GM19351 (cell line): ENCODE measurements around the gene PDXDC1.
"Not testable (repeated sequence)": the region's sequence is repeated elsewhere in the genome, so short reads cannot be mapped to it uniquely, and the experiment has no call there.

Source experiments
- ATAC-seq: cut with Tn5 transposase; IDR thresholded peaks from one replicate; pipeline ENCODE4 v1.9.1; 2021; ENCODE audit warnings: mild to moderate bottlenecking, moderate library complexity; ENCODE audit not compliant: unreplicated experiment

Gene PDXDC1

DNA sequence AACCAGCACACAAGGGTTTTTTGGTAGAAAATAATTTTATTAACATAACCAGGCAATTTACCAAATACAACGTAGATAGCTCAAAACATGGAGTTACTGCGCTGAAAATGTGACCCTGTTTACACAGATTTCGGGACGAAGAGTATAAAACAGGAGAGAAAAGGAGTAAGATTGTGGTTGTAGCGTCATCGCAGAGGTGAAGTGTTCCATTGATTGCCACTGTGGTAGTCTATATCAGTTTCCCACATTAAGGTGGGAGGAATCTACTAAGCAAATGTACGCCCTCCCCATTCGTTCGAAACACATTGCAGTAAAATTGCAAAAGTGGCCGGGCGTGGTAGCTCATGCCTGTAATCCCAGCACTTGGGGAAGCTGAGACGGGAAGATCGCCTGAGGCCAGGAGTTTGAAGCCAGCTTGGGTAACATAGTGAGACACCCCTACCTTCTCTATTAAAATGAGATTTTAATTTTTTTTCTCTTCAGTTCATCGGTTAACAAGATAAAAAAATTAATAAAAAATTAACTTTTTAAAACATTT lies 972 bp upstream of the PDXDC1 start:
- ATAC-seq: not testable (repeated sequence)

DNA sequence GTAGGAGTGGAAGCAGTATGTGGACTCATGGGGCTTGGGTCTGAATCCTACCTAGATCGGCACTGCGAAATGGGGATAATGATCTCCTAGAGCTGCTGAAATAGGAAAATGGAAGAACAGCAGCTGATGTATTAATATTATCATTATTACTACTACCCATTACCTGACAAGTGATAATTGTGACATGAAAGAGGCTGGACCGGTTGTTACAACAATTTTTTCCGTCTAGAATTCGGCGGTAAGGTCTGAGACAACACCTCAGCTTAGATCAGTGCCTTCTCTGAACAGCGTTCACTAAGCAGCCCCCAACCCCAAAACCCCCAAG lies 533 bp upstream of the PDXDC1 start:
- ATAC-seq: not testable (repeated sequence)

DNA sequence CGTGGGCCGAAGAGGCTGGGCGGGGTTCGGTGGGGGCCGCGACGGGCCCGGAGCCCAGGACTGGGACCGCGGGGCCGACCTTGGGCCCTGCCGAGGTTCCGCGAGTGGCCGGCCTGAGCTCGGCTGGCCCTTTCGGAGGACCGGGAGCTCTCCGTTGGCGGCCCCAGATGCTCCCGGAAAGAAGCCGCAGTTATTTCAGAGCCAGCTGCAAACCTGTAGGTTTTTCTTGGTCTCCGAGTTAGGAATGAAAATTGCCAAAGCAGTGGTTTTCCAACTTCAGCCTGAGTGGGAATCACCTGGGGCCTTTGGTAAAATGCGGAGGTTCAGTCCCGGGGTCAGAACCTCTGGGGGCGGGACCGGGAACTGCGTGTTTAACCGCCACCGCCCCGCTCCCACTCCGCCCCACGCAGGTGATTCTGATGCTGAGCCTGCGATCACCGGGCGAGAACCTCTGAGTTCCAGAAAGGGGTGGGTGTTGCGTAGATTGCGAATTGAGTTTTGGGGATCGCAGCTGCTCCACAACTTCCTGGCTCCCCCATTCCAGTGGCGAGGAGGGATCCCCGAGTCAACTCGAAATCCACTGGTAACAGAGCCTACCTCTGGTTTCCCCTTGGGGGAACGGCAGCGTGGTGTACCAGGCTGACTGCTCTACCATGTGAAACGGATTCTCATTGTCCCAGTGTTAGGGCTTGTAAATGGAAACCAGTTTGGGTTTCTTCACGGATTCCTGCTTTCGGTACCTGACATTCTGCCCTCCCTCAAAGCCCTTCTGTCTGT lies 780 bp downstream of the PDXDC1 start:
- ATAC-seq: not testable (repeated sequence)

DNA sequence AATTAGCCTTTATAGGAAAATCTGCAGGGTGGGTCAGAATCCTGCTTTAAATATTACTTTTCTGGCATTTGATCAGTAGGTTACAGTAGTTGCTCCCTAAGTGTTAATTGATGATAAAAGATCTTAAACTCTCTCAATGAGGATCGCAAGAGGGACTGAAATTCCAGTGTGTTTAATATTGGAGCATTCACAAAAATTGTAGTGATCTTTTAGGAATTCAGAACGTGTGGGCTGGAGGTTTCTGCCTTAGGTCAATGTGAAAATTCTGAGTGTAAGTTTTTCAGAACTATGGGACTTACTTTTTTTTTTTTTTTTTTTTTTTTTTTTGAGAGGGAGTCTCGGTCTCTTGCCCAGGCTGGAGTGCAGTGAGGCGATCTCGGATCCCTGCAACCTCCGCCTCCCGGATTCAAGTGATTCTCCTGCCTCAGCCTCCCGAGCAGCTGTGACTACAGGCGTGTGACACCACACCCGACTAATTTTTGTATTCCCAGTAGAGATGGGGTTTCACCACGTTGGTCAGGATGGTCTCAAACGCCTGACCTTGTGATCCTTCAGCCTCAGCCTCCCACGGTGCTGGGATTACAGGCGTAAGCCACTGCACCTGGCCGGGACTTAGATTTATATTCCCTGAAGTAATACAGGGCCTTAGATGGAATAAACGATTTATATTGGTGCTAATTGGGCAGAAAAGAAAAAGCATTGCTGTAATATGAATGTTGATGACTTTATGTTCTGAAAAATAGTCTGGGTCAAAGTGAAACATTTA lies 2.3 kb downstream of the PDXDC1 start:
- not testable (repeated sequence) for ATAC-seq

DNA sequence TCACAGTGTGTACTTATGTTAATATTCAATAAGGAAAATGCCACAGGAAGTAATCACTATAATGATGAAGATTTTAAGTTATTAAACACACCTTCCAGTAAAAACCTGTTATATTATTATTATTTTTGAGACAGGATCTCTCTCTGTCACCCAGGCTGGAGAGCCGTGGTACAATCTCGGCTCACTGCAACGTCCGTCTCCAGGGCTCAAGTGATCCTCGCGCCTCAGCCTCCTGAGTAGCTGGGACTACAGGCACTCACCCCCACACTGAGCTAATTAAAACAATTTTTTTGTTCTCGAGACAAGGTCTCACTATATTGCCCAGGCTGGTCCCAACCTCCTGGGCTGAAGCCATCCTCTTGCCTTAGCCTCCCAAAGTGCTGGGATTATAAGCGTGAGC lies 3.5 kb downstream of the PDXDC1 start:
- not testable (repeated sequence) for ATAC-seq

DNA sequence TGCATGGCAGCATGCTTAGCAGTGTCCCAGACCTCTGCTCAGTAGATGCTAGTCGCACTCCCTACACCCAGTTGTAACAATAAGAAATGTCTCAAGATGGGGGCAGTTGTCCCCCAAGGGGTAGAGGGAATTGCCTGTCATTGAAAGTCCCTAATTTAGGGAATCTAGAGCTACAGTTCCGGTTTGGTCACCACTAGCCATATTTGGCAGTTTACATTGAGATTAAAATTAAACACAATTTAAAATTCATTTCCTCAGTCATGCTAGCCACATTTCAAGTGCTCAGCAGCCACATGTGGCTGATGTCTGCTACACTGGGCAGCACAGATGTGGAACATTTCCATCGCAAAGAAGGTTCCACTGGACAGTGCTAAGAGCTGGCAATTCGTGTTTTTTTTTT lies 4.1 kb downstream of the PDXDC1 start:
- not testable (repeated sequence) for ATAC-seq

DNA sequence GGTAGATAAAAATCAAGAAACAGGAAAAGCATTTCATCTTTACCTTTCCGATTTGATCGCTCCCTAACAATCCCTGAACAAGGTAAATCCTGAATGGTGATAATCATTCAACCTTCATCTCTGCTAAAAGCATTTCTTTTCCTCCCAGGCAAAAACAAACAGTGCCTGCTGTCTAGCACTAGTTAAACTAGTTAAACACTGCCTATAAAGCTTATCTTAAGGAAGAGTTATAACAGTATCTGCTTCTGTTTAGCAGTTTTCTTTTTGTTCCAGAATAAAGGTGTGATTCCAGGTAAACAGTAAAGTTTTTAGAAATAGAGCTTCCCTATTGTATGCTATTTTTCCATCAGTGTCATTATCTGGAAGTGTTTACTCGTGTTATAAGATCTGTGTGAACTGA lies 6.4 kb downstream of the PDXDC1 start:
- ATAC-seq: not testable (repeated sequence)

DNA sequence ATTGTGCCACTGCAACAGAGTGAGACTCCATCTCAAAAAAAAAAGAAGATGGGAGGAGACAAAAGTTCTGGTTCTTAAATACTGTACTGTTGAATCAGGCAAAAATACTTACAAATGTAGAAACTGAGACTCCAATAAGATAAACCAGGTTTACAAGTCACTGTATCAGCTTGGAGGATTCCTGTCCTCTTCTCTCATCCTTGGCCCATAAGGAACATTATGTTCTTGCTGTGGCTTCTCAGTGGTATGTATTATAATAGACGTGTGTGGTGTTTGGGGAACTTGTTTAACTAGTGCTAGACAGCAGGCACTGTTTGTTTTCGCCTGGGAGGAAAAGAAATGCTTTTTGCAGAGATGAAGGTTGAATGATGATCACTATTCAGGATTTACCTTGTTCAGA lies 7.7 kb downstream of the PDXDC1 start:
- ATAC-seq: not testable (repeated sequence)

DNA sequence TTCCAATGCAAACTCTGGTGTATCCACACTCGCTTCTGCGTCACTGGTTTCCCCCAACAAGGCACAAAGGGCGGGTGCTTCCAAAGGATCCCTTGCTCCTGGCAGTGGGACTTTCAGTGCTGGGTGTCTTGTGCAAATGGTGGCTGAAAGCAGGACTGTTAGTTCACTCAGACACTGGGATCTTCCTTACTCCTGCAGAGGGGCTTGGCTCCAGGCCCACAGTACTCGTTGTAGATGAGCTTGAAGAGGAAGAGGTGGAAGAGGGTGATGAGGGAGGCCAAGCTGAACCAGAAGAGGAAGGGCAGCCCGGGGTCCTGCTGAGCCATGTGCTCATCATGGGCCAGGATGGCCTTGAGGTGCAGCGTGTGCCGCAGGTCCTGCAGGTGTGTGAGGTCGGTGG lies 13.3 kb downstream of the PDXDC1 start:
- ATAC-seq: not testable (repeated sequence)

DNA sequence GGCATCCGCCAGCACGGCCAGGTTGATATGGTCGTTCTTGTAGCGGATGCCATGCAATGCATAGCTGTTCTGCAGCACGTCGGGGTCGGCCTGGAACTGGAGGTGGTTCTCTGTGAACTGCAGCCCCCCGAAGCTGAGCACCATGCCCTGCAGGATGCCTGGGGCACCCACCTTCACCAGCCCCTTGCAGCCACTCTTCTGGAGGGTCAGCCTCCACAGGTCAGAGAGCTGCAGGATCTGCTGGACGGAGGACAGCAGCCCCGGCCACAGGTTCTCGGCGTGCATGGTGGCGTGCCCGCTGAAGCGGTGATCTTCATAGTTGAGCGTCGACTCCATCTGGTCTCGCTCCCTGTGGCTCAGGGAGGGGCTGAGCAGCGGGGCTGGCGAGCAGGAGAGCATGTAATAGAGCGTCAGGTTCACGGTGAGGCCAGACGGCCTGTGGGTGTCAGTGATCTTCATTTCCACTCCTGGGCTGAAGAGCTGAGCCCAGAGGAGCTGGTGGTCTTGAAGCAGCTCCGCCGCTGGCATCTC lies 13.9 kb downstream of the PDXDC1 start:
- ATAC-seq: not testable (repeated sequence)

DNA sequence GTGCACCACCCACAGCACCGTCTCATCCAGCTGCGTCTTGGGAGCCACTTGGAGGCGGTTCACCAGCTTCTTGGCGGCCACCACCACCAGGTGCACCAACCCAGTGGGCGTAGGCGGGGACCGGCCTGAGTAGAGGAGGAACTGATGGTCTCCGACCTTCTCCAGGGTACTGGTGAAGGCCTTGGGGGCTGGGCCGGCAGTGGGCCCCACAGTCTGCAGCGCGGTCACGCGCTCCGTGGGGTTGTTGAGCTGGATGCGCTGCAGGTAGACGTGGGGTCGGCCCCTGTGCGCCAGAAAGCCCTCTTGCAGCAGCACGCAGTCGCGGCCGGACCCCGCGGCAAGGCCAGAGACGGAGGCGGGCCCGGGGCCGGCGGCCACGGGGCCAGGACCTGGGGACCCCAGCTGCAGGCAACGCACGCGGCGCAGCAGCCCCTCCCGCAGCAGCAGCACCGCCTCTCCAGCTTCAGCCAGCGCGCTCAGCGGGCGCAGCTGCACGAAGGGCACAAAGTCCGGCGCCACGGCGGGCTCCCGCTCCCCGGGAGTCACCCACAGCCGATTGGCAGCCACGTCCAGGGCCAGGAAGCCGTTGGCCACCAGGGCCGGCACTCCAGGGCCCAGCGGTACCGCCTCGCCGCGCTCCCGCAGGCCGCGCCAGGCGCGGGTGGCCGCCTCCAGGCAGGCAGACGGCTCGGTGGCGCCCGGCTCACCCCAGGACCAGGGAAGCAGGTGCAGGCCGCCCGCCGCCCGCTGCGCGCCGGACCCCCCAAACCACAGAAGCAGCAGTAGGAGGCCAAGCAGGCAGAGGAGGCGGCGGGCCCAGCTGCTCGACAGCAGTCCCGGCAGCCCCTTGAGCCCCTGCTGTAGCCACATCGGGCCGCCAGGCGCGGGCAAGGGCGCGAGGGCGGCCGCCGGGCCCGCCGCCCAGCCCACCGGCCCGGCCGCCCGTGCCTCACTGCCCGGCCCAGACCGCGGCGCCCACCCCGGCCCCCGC lies 14.8 kb downstream of the PDXDC1 start:
- not testable (repeated sequence) for ATAC-seq

DNA sequence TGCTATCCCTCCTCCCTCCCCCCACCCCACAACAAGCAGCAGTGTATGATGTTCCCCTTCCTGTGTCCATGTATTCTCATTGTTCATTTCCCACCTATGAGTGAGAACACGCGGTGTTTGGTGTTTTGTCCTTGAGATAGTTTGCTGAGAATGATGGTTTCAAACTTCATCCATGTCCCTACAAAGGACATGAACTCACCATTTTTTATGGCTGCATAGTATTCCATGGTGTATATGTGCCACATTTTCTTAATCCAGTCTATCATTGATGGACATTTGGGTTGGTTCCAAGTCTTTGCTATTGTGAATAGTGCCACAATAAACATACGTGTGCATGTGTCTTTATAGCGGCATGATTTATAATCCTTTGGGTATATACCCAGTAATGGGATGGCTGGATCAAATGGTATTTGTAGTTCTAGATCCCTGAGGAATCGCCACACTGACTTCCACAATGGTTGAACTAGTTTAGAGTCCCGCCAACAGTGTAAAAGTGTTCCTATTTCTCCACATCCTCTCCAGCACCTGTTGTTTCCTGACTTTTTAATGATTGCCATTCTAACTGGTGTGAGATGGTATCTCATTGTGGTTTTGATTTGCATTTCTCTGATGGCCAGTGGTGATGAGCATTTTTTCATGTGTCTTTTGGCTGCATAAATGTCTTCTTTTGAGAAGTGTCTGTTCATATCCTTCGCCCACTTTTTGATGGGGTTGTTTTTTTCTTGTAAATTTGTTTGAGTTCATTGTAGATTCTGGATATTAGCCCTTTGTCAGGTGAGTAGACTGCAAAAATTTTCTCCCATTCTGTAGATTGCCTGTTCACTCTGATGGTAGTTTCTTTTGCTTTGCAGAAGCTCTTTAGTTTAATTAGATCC lies 18.7 kb downstream of the PDXDC1 start:
- not testable (repeated sequence) for ATAC-seq

DNA sequence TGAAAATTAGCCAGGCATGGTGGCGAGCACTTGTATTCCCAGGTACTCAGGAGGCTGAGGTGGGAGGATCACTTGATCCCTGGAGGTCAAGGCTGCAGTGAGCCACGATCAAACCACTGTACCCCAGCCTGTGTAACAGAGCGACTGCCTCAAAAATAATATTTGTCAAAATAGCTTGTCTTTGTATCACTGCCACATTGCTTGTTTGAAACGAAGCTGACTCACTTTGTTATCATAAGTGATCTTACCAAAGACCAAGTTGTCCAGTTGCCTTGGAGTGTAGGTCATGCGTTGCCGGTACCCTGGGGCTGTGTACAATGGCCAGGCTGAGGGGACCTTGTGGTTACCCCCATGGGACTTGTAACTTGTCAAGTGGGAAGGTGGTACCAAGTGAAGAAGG lies 21.9 kb downstream of the PDXDC1 start:
- not testable (repeated sequence) for ATAC-seq

DNA sequence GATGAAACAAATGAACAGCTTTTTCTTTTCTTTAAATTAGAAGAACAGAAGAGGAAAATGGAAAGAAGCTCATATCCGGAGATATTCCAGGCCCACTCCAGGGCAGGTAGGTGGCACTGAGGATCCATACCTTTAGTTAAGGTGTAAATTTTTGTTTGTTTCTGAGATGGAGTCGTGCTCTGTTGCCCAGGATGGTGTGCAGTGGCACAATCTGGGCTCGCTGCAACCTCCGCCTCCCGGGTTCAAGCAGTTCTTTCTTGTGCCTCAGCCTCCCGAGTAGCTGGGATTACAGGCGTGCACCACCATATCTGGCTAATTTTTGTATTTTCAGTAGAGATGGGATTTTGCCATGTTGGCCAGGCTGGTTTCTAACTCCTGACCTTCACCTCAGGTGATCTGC lies 23.5 kb downstream of the PDXDC1 start:
- not testable (repeated sequence) for ATAC-seq

DNA sequence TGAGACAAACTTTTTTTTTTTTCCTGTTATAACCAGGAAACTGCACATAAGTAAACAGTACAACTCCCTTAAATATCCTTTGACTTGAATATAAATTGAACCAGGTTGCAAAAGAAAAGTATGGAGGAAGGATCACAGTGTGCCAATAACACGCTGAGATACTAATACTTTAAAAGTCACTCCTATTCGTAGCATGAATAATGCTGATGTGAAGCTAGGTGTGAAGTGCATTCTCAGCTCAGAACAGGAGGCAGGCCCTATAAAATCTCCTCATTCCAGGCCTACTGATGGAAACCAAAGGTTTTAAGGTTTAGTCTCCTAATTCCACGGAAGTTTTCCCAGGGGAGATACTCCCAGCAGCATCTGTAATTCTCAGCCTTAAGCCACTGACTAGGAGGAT lies 25.0 kb downstream of the PDXDC1 start:
- not testable (repeated sequence) for ATAC-seq

DNA sequence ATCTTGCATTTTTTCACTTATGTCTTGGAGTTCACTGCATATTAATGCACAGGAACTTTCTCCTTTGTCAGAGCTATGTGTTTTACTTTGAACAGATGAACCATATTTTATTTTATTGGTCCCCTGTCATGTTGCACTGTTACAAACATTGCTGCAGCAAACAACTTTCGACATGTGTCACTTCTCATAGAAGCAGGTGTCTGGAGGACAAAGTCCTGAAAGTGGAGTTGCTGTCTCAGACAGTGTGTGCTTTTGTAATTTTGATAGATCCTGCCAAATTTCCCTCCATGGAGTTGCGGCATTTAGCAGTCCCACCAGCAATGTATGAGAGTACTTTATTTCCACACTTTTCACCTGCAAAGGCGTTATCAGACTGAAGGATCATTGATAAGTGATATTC lies 27.6 kb downstream of the PDXDC1 start:
- not testable (repeated sequence) for ATAC-seq

DNA sequence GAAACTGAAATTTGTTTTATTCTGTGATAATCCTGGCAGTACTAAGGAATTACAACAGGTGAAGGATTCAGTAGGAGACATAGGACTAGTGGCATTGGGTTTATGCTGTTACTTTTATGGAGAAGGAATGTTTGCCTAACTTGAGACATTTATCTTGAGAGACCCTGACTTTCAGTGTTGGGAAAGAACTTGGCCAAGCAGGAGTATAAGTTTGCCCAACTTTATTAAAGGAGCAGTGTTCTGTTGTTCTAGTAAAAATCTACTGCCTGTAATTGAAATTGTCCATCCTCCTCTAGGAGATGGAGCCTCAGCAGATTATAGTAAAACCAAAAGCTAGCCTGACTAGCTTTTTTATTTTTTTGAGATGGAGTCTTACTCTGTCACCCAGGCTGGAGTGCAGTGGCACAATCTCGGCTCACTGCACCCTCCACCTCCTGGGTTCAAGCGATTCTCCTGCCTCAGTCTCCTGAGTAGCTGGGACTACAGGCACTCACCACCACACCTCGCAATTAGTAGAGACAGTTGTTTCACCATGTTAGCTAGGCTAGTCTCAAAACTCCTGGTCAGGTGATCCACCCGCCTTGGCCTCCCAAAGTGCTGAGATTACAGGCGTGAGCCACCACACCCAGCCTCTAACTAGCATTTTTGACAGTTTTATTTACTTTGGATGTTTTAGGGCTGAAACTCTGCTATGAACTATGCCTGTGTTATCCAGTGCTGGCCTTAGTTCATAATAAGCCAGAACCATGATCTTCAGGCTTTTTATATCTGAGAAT lies 30.7 kb downstream of the PDXDC1 start:
- ATAC-seq: not testable (repeated sequence)

DNA sequence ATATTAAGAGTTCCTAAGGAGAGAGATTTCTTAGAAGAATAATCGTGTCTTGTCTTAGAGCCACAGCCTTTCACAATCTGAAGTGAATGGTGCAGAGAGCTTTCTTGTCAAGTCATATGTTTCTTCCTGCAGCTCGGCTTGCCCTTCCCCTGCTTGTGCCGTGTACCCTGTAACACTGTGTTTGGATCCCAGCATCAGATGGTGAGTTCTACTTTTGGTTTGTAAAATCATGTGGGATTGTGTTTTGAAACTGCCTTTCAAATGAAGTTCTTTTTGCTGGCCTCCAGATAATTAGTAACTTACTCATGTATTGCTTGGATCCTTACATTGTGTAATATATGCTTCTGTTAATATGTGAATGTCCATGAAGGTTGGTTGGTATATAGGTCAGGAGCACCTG lies 33.8 kb downstream of the PDXDC1 start:
- not testable (repeated sequence) for ATAC-seq

DNA sequence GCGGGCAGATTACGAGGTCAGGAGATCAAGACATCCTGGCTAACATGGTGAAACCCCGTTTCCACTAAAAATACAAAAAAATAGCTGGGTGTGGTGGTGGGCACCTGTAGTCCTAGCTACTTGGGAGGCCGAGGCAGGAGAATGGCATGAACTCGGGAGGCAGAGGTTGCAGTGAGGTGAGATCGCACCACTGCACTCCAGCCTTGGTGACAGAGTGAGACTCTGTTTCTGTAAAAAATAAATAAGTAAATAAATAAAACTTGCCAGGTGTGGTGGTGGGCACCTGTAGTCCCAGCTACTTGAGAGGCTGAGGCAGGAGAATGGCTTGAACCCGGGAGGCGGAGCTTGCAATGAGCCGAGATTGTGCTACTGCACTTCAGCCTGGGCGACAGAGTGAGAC lies 38.1 kb downstream of the PDXDC1 start:
- ATAC-seq: not testable (repeated sequence)
